ENCODE data around the gene TEPSIN. TPM values are rescaled to one million over a fixed set of nuclear protein-coding genes. Genes with fewer than 3 reads are reported as not detected.

The TEPSIN gene
- total and polyA plus RNA-seq, 2 donors (not counting 1 experiment from before 2014, with no cell fraction given): 5.6 to 11.2 TPM

DNA sequence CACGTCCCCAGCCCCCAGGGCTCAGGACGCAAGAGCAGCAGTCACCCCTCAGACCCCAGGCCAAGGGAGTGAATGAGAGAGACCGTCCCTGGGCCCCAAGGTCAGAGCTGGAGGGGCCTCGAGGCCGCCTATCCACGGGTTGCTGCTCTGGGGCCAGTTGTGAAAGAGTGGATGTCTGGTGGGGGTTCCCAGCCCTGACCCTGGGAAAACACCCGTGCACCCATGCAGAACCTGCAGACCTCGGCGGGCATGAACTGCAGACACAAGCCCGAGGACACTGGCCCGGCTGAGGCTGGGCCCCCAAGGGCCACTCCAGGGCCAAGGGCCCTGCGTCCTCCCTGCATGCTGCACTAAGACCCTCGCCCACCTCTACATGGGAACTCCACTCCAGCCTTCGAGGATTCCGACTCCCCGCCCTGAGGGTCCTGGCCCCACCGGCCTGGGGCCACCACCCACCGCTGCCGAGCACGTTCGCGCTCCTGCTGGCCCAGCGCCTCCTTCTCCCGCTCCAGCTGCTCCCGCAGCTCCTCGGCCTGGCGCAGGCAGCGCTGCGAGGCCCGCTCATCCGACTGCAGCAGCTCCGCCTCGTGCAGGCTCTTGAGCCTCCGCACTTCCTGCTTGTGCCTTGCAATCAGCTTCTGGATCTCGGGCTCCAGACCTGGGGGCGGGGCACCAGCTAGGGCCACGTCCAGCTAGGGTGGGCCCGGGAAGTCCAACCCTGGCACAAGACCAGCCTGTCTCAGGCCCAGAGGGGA, 45.2 kb downstream of the TEPSIN start:
- no peaks in the 10 kb centered on the region for H3K9me3 ChIP-seq (ENCODE audit: control insufficient read depth, insufficient read depth, low read depth, low read length)
- H3K4me1 ChIP-seq (ENCODE audit: control insufficient read depth, extremely low read depth, insufficient read depth, low read length): no peaks in the 10 kb centered on the region
- no peak overlapping the region for H2AFZ ChIP-seq (ENCODE audit: low read length)
- H4K20me1 ChIP-seq (ENCODE audit: control insufficient read depth, extremely low read depth, insufficient read depth, low read length): no peaks in the 10 kb centered on the region
- H3K36me3 ChIP-seq (ENCODE audit: control insufficient read depth, insufficient read depth, low read length): no peaks in the 10 kb centered on the region
- no peak for DNase-seq (ENCODE audit: low read depth in 2 of 2)
- no peak overlapping the region for H3K4me3 ChIP-seq (replicated peaks in 1 of 4; ENCODE audit: control extremely low read depth in 1 of 4, insufficient read depth in 1 of 4, low read depth in 3 of 4, low read length in 4 of 4)
- H3K27me3 ChIP-seq (ENCODE audit: control insufficient read depth, insufficient read depth, low read length): no peaks in the 10 kb centered on the region
- no peak overlapping the region for H3K27ac ChIP-seq (ENCODE audit: insufficient read depth, low read length)
- no peak overlapping the region for H3K4me2 ChIP-seq (ENCODE audit: extremely low read depth, insufficient read depth, low read length)
- H3K79me2 ChIP-seq (ENCODE audit: control insufficient read depth, insufficient read depth, low read length): no peaks in the 10 kb centered on the region
- TF ChIP-seq, protein P1, sequence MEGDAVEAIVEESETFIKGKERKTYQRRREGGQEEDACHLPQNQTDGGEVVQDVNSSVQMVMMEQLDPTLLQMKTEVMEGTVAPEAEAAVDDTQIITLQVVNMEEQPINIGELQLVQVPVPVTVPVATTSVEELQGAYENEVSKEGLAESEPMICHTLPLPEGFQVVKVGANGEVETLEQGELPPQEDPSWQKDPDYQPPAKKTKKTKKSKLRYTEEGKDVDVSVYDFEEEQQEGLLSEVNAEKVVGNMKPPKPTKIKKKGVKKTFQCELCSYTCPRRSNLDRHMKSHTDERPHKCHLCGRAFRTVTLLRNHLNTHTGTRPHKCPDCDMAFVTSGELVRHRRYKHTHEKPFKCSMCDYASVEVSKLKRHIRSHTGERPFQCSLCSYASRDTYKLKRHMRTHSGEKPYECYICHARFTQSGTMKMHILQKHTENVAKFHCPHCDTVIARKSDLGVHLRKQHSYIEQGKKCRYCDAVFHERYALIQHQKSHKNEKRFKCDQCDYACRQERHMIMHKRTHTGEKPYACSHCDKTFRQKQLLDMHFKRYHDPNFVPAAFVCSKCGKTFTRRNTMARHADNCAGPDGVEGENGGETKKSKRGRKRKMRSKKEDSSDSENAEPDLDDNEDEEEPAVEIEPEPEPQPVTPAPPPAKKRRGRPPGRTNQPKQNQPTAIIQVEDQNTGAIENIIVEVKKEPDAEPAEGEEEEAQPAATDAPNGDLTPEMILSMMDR (conservative IDR thresholded peaks at IDR 0.05 in 1 of 2, IDR thresholded peaks at IDR 0.05 in 1 of 2; ENCODE audit: low read depth in 1 of 2, low read length in 2 of 2): no peak
- TF ChIP-seq EZH2 (IDR thresholded peaks at IDR 0.05; ENCODE audit: low read length, missing control alignments): no peak
- no peak overlapping the region for H3K9ac ChIP-seq (ENCODE audit: insufficient read depth, low read length)

DNA sequence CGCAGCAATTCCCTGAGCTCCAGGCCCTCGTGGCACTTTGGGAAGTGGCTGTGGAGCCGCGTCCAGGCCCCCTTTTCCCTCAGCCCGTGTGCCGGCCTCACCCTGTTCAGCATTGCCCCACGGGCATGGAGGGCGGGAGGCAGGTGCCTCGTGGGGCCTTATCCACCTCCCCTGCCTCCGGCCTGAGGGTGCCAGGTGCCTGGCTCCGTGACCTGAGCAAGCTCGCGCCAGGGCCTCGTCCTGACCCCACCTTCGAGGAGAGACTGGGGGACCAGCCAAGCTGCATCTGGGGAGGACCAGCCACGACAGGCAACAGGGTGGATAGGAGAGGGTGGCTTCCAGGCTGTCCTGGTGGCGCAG, 45.8 kb downstream of the TEPSIN start:
- no peak for DNase-seq (ENCODE audit: low read depth in 2 of 2)
- TF ChIP-seq, protein P1 (conservative IDR thresholded peaks at IDR 0.05 in 1 of 2, IDR thresholded peaks at IDR 0.05 in 1 of 2; ENCODE audit: low read depth in 1 of 2, low read length in 2 of 2): no peak
- TF ChIP-seq EZH2 (IDR thresholded peaks at IDR 0.05; ENCODE audit: low read length, missing control alignments): no peak
- no peak overlapping the region for H2AFZ ChIP-seq (ENCODE audit: low read length)
- H4K20me1 ChIP-seq (ENCODE audit: control insufficient read depth, extremely low read depth, insufficient read depth, low read length): no peaks in the 10 kb centered on the region
- H3K36me3 ChIP-seq (ENCODE audit: control insufficient read depth, insufficient read depth, low read length): no peaks in the 10 kb centered on the region
- no peaks in the 10 kb centered on the region for H3K9me3 ChIP-seq (ENCODE audit: control insufficient read depth, insufficient read depth, low read depth, low read length)
- no peak overlapping the region for H3K4me3 ChIP-seq (replicated peaks in 1 of 4; ENCODE audit: control extremely low read depth in 1 of 4, insufficient read depth in 1 of 4, low read depth in 3 of 4, low read length in 4 of 4)
- no peaks in the 10 kb centered on the region for H3K4me1 ChIP-seq (ENCODE audit: control insufficient read depth, extremely low read depth, insufficient read depth, low read length)
- no peak overlapping the region for H3K27ac ChIP-seq (ENCODE audit: insufficient read depth, low read length)
- no peaks in the 10 kb centered on the region for H3K27me3 ChIP-seq (ENCODE audit: control insufficient read depth, insufficient read depth, low read length)
- H3K9ac ChIP-seq (ENCODE audit: insufficient read depth, low read length): no peak overlapping the region
- no peak overlapping the region for H3K4me2 ChIP-seq (ENCODE audit: extremely low read depth, insufficient read depth, low read length)
- H3K79me2 ChIP-seq (ENCODE audit: control insufficient read depth, insufficient read depth, low read length): no peaks in the 10 kb centered on the region

DNA sequence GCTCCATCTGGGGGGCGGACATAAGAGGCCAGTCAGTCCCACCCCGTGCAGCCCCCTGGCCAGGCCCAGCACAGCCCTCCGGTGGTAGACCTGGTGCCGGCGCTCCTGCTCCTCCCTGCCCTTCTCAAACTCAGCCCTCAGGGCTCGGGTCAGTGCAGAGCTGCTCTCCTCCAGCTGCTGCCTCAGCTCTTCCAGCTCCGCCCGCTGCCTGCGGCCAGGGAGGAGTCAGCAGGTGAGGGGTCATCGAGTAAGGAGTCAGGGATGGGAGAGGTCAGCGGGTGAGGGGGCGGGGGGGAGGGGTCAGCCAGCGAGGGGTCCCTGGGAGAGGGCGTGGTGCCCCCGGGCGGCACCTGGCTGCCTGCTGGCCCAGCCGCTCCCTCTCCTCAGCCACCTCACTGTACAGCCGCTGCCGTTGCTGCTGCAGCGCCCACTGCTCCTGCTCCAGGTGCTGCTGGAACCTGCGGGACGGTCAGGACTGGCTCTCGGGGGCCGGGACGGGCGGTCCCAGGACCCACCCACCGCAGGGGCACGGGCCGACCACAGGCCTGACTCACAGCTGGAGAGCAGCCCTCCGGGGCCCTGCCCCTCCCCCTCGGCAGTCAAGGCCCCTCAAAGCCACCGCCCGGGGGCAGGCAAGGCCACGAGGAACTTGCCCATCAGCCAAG, 46.3 kb downstream of the TEPSIN start:
- no peak overlapping the region for H3K4me2 ChIP-seq (ENCODE audit: extremely low read depth, insufficient read depth, low read length)

More for the DNA sequence above, 46.3 kb downstream of the TEPSIN start:
- H3K4me3 ChIP-seq (replicated peaks in 1 of 4; ENCODE audit: control extremely low read depth in 1 of 4, insufficient read depth in 1 of 4, low read depth in 3 of 4, low read length in 4 of 4): no peak overlapping the region
- H3K4me1 ChIP-seq (ENCODE audit: control insufficient read depth, extremely low read depth, insufficient read depth, low read length): no peaks in the 10 kb centered on the region
- H3K79me2 ChIP-seq (ENCODE audit: control insufficient read depth, insufficient read depth, low read length): no peaks in the 10 kb centered on the region
- no peak overlapping the region for H2AFZ ChIP-seq (ENCODE audit: low read length)
- no peaks in the 10 kb centered on the region for H4K20me1 ChIP-seq (ENCODE audit: control insufficient read depth, extremely low read depth, insufficient read depth, low read length)
- no peak for DNase-seq (ENCODE audit: low read depth in 2 of 2)
- H3K27me3 ChIP-seq (ENCODE audit: control insufficient read depth, insufficient read depth, low read length): no peaks in the 10 kb centered on the region
- no peak overlapping the region for H3K9ac ChIP-seq (ENCODE audit: insufficient read depth, low read length)
- H3K36me3 ChIP-seq (ENCODE audit: control insufficient read depth, insufficient read depth, low read length): no peaks in the 10 kb centered on the region
- H3K9me3 ChIP-seq (ENCODE audit: control insufficient read depth, insufficient read depth, low read depth, low read length): no peaks in the 10 kb centered on the region
- no peak overlapping the region for H3K27ac ChIP-seq (ENCODE audit: insufficient read depth, low read length)
- no peak for TF ChIP-seq EZH2 (IDR thresholded peaks at IDR 0.05; ENCODE audit: low read length, missing control alignments)
- TF ChIP-seq, protein P1 (conservative IDR thresholded peaks at IDR 0.05 in 1 of 2, IDR thresholded peaks at IDR 0.05 in 1 of 2; ENCODE audit: low read depth in 1 of 2, low read length in 2 of 2): no peak

All from fibroblast of lung (primary cell).